ENCODE results near the gene MCF2L2.

GRCh38 chr3:183350164-183350563 is 78.3 kb downstream of the MCF2L2 start:
- TF ChIP-seq CTCF (tag by site-specific recombination; IDR thresholded peaks at IDR 0.05) (no peak), ZNF701 (tag by site-specific recombination; IDR thresholded peaks at IDR 0.05) (no peak), ZNF416 (tag by site-specific recombination; IDR thresholded peaks at IDR 0.05) (no peak), ZNF114 (tag by site-specific recombination; IDR thresholded peaks at IDR 0.05) (no peak), ZNF335 (tag by site-specific recombination; conservative IDR thresholded peaks at IDR 0.05) (no peak), ZBTB21 (tag by site-specific recombination; IDR thresholded peaks at IDR 0.05) (no peak), GLI4 (tag by site-specific recombination; IDR thresholded peaks at IDR 0.05) (no peak), MYNN (tag by site-specific recombination; IDR thresholded peaks at IDR 0.05; ENCODE audit: borderline replicate concordance) (no peak), ZSCAN4 (tag by site-specific recombination; IDR thresholded peaks at IDR 0.05) (no peak), ZNF518A (tag by site-specific recombination; conservative IDR thresholded peaks at IDR 0.05; ENCODE audit: low read depth) (no peak), ZNF10 (tag by site-specific recombination; IDR thresholded peaks at IDR 0.05) (no peak)
